ENCODE measurements around the gene NMNAT2. TPM values are rescaled to one million over a fixed set of nuclear protein-coding genes. Genes with fewer than 3 reads are reported as not detected.

Gene NMNAT2
- total RNA-seq, 5 donors from 2014 or later (not counting 1 experiment from before 2014, with no cell fraction given), result 0.16 TPM; not detected in 4

DNA sequence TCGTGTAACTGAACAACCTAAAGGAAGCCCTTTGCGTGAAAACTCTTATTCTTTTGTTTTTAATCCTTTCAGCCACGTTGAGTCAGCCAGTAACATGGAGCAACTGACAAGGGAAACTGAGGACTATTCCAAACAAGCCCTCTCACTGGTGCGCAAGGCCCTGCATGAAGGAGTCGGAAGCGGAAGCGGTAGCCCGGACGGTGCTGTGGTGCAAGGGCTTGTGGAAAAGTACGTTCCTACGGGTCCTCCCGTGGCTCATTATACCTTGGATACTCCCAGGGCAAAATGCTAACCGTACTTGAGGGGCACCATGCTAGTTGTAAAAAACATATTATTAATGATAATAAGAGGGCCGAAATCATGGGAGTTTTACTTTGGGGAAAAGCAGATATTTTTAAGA, 182.7 kb downstream of the NMNAT2 start:
- ChIA-PET CTCF (no interaction called here), POLR2A (interaction anchor here in 1 of 2 donors (0.6 kb wide), 1 partner anchor 332 kb away, joined by 3 read pairs; no protein-coding TSS in a partner anchor)
- H3K4me3 Mint-ChIP-seq, result no peak overlapping the region
- no peak overlapping the region for H3K4me3 ChIP-seq (ENCODE audit: control insufficient read depth in 1 of 2, extremely low read depth in 1 of 2, low read length in 1 of 2)
- no peaks in the 10 kb centered on the region for H3K36me3 ChIP-seq (ENCODE audit: control insufficient read depth in 2 of 2, extremely low read depth in 1 of 2, insufficient read depth in 1 of 2, low read length in 1 of 2)
- no peaks in the 10 kb centered on the region for H3K4me1 ChIP-seq (ENCODE audit: control insufficient read depth in 1 of 2, extremely low read depth in 1 of 2, insufficient read depth in 2 of 2, low read length in 2 of 2)
- ATAC-seq (replicated peaks in 1 of 4), result no peak
- 91% methylated on average over 8 of the region's 14 CpGs for WGBS (ENCODE audit: insufficient coverage)
- H3K36me3 Mint-ChIP-seq, result no peaks in the 10 kb centered on the region
- H3K27ac Mint-ChIP-seq, result no peak overlapping the region
- DNase-seq, result no peak
- no peaks in the 10 kb centered on the region for H3K9me3 Mint-ChIP-seq
- no peak overlapping the region for H3K27ac ChIP-seq (ENCODE audit: low read length)
- peaks cover 0 to 7% of the 10 kb centered on the region in 2 donors for H3K27me3 Mint-ChIP-seq
- no peaks in the 10 kb centered on the region for H3K27me3 ChIP-seq (replicated peaks in 1 of 2; ENCODE audit: control insufficient read depth in 2 of 2, extremely low read depth in 1 of 2, insufficient read depth in 2 of 2, low read length in 1 of 2)
- no peaks in the 10 kb centered on the region for H3K9me3 ChIP-seq
- H3K4me1 Mint-ChIP-seq, result no peaks in the 10 kb centered on the region

DNA sequence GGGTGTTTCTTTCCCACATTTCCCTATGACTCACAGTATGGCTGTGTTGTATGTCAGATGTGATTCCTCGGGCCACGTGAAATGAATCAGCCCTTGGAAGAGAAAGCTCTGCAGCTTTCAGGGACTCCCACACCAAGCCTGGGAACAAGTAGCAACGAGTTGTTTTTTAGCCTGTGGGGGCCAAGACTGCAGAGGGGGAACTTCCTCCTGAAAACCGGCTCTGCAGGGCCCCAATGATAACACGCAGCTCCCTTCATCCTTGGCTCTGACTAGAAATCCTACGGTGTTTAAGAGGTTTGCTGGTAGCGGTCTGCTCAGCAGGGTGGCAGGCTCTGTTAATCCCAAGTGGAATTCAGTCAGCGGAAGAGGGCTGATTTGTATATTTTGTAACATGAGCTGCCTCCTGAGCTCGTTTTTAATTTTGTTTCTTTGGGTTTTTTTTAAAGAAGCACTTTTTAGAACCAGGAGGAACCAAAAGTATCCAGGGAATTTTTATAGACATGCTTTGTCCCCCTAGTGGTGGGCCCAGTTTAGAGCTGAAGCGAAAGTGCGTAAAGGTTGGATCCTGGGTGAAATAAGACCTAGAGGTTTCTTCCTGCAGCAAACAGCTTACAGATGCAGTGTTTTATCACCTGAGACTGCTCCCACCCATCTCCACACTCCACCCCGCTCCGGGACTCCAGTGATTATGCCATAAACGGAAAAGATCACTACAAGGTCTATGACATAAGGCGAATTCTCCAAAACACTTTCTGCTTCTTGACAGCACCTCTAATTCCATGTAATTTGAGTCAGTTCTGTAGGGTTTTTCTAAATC, 183.3 kb downstream of the NMNAT2 start:
- no peaks in the 10 kb centered on the region for H3K36me3 Mint-ChIP-seq
- H3K4me1 ChIP-seq (ENCODE audit: control insufficient read depth in 1 of 2, extremely low read depth in 1 of 2, insufficient read depth in 2 of 2, low read length in 2 of 2), result no peaks in the 10 kb centered on the region
- no peak overlapping the region for H3K4me3 Mint-ChIP-seq
- no peaks in the 10 kb centered on the region for H3K36me3 ChIP-seq (ENCODE audit: control insufficient read depth in 2 of 2, extremely low read depth in 1 of 2, insufficient read depth in 1 of 2, low read length in 1 of 2)
- no peaks in the 10 kb centered on the region for H3K9me3 ChIP-seq
- H3K27ac ChIP-seq (ENCODE audit: low read length), result no peak overlapping the region
- H3K9me3 Mint-ChIP-seq, result no peaks in the 10 kb centered on the region
- H3K4me1 Mint-ChIP-seq, result no peaks in the 10 kb centered on the region
- ChIA-PET POLR2A (no interaction called here), CTCF (interaction anchor here in 1 of 2 donors (0.6 kb wide), 1 partner anchor 10 kb away, joined by 3 read pairs; no protein-coding TSS in a partner anchor)
- H3K27me3 ChIP-seq (replicated peaks in 1 of 2; ENCODE audit: control insufficient read depth in 2 of 2, extremely low read depth in 1 of 2, insufficient read depth in 2 of 2, low read length in 1 of 2), result no peaks in the 10 kb centered on the region
- no peak overlapping the region for H3K4me3 ChIP-seq (ENCODE audit: control insufficient read depth in 1 of 2, extremely low read depth in 1 of 2, low read length in 1 of 2)
- WGBS (ENCODE audit: insufficient coverage), result 57% methylated on average over 6 of the region's 15 CpGs
- no peak for DNase-seq
- H3K27ac Mint-ChIP-seq, result no peak overlapping the region
- no peak for ATAC-seq (replicated peaks in 1 of 4)
- H3K27me3 Mint-ChIP-seq, result peaks cover 0 to 7% of the 10 kb centered on the region in 2 donors

- CTCF ChIA-PET, result no interaction called here
Measured at GRCh38 chr1:183233113-183233512, 185.1 kb downstream of the NMNAT2 start.

DNA sequence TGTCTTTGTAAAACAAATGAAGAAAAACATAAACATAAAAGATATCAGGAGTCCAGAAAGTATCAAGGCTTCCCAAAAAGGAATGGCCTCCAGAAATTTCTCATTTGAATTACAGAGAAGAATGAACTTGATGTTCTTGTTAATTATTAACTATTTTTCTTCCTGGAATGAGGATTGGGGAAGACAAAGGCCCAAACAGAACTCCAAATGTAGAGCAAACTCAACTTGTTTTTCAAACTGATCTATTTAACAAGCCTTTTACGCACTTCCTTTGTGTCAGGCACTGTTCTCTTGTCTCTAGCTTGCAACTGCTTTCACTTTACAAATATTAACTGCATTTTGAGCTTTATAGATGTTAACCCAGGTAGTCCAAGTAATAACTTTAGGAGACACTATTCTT, 186.6 kb downstream of the NMNAT2 start:
- Mint-ChIP-seq H3K27ac (no peak overlapping the region), H3K4me3 (no peak overlapping the region), H3K4me1 (peaks cover 0 to 2% (median 0%) of the 10 kb centered on the region in 3 donors), H3K9me3 (no peaks in the 10 kb centered on the region), H3K27me3 (peaks cover 2 to 5% of the 10 kb centered on the region in 2 donors), H3K36me3 (no peaks in the 10 kb centered on the region)
- ATAC-seq (replicated peaks in 1 of 4), result no peak
- H3K4me1 ChIP-seq (ENCODE audit: control insufficient read depth in 1 of 2, extremely low read depth in 1 of 2, insufficient read depth in 2 of 2, low read length in 2 of 2), result no peaks in the 10 kb centered on the region
- CTCF ChIA-PET, result no interaction called here
- POLR2A ChIA-PET, result no interaction called here
- peaks cover 0 to 10% of the 10 kb centered on the region in 2 experiments for H3K27me3 ChIP-seq (replicated peaks in 1 of 2; ENCODE audit: control insufficient read depth in 2 of 2, extremely low read depth in 1 of 2, insufficient read depth in 2 of 2, low read length in 1 of 2)
- DNase-seq, result no peak
- no peaks in the 10 kb centered on the region for H3K36me3 ChIP-seq (ENCODE audit: control insufficient read depth in 2 of 2, extremely low read depth in 1 of 2, insufficient read depth in 1 of 2, low read length in 1 of 2)
- H3K4me3 ChIP-seq (ENCODE audit: control insufficient read depth in 1 of 2, extremely low read depth in 1 of 2, low read length in 1 of 2), result no peak overlapping the region
- no CpG with 5 or more reads among the region's 1 CpG for WGBS (ENCODE audit: insufficient coverage)
- no peaks in the 10 kb centered on the region for H3K9me3 ChIP-seq
- no peak overlapping the region for H3K27ac ChIP-seq (ENCODE audit: low read length)

More at GRCh38 chr1:183233113-183233512, 185.1 kb downstream of the NMNAT2 start:
- no peak overlapping the region for H3K4me3 Mint-ChIP-seq
- no peaks in the 10 kb centered on the region for H3K4me1 Mint-ChIP-seq
- no peaks in the 10 kb centered on the region for H3K36me3 Mint-ChIP-seq
- Histone ChIP-seq H3K27ac (ENCODE audit: low read length) (no peak overlapping the region), H3K4me1 (ENCODE audit: control insufficient read depth in 1 of 2, extremely low read depth in 1 of 2, insufficient read depth in 2 of 2, low read length in 2 of 2) (no peaks in the 10 kb centered on the region), H3K27me3 (replicated peaks in 1 of 2; ENCODE audit: control insufficient read depth in 2 of 2, extremely low read depth in 1 of 2, insufficient read depth in 2 of 2, low read length in 1 of 2) (peaks cover 0 to 6% of the 10 kb centered on the region in 2 experiments), H3K9me3 (no peaks in the 10 kb centered on the region), H3K4me3 (ENCODE audit: control insufficient read depth in 1 of 2, extremely low read depth in 1 of 2, low read length in 1 of 2) (no peak overlapping the region), H3K36me3 (ENCODE audit: control insufficient read depth in 2 of 2, extremely low read depth in 1 of 2, insufficient read depth in 1 of 2, low read length in 1 of 2) (no peaks in the 10 kb centered on the region)
- ATAC-seq (replicated peaks in 1 of 4) (no peak), DNase-seq (no peak)
- H3K27ac Mint-ChIP-seq, result no peak overlapping the region
- POLR2A ChIA-PET, result no interaction called here
- peaks cover 0 to 1% of the 10 kb centered on the region in 2 donors for H3K27me3 Mint-ChIP-seq
- H3K9me3 Mint-ChIP-seq, result no peaks in the 10 kb centered on the region

DNA sequence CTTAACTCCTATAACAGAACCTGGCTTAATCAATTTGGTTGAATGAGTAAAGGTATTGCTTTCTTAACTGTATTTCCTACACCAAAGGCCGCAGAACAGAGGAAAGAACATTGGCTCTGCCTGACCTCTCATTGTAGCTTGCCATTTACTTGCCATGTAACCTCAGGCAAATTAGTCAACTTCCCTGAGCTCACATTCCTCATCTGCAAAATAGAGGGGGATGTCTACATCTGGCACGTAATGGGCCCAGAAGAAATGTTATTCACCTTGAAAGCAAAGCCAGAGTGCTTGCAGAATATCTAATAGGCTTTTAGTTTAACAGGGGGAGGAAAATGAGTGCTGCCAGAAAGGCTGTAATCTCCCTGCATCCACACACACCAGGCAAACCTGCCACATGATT, 187.8 kb downstream of the NMNAT2 start:
- ATAC-seq (replicated peaks in 1 of 4) (no peak), DNase-seq (no peak)
- CTCF ChIA-PET, result interaction anchor here in 1 of 2 donors (0.5 kb wide), 1 partner anchor 30 kb away, joined by 3 read pairs; no protein-coding TSS in a partner anchor
- H3K27ac Mint-ChIP-seq, result no peak overlapping the region
- H3K27me3 Mint-ChIP-seq, result peaks cover 2 to 5% of the 10 kb centered on the region in 2 donors
- Histone ChIP-seq H3K9me3 (no peaks in the 10 kb centered on the region), H3K36me3 (ENCODE audit: control insufficient read depth in 2 of 2, extremely low read depth in 1 of 2, insufficient read depth in 1 of 2, low read length in 1 of 2) (no peaks in the 10 kb centered on the region), H3K4me1 (ENCODE audit: control insufficient read depth in 1 of 2, extremely low read depth in 1 of 2, insufficient read depth in 2 of 2, low read length in 2 of 2) (no peaks in the 10 kb centered on the region), H3K4me3 (ENCODE audit: control insufficient read depth in 1 of 2, extremely low read depth in 1 of 2, low read length in 1 of 2) (no peak overlapping the region), H3K27ac (ENCODE audit: low read length) (no peak overlapping the region), H3K27me3 (replicated peaks in 1 of 2; ENCODE audit: control insufficient read depth in 2 of 2, extremely low read depth in 1 of 2, insufficient read depth in 2 of 2, low read length in 1 of 2) (peaks cover 0 to 11% of the 10 kb centered on the region in 2 experiments)
- WGBS (ENCODE audit: insufficient coverage), result no CpG with 5 or more reads among the region's 2 CpGs
- no peaks in the 10 kb centered on the region for H3K36me3 Mint-ChIP-seq
- H3K4me1 Mint-ChIP-seq, result peaks cover 0 to 2% (median 0%) of the 10 kb centered on the region in 3 donors
- H3K9me3 Mint-ChIP-seq, result no peaks in the 10 kb centered on the region
- POLR2A ChIA-PET, result no interaction called here
- H3K4me3 Mint-ChIP-seq, result no peak overlapping the region

- ChIA-PET CTCF (interaction anchor here in 1 of 2 donors (0.5 kb wide), 1 partner anchor 284 kb away, joined by 4 read pairs; no protein-coding TSS in a partner anchor), POLR2A (no interaction called here)
- Mint-ChIP-seq H3K27ac (no peak overlapping the region), H3K9me3 (no peaks in the 10 kb centered on the region), H3K4me1 (peaks cover 0 to 2% (median 0%) of the 10 kb centered on the region in 3 donors), H3K36me3 (no peaks in the 10 kb centered on the region), H3K27me3 (peaks cover 2 to 5% of the 10 kb centered on the region in 2 donors), H3K4me3 (no peak overlapping the region)
- H3K27ac ChIP-seq (ENCODE audit: low read length), result no peak overlapping the region
- WGBS (ENCODE audit: insufficient coverage), result 92% methylated on average over 11 of the region's 13 CpGs
- H3K36me3 ChIP-seq (ENCODE audit: control insufficient read depth in 2 of 2, extremely low read depth in 1 of 2, insufficient read depth in 1 of 2, low read length in 1 of 2), result no peaks in the 10 kb centered on the region
- no peak for ATAC-seq (replicated peaks in 1 of 4)
- H3K27me3 ChIP-seq (replicated peaks in 1 of 2; ENCODE audit: control insufficient read depth in 2 of 2, extremely low read depth in 1 of 2, insufficient read depth in 2 of 2, low read length in 1 of 2), result peaks cover 0 to 14% of the 10 kb centered on the region in 2 experiments
- H3K4me1 ChIP-seq (ENCODE audit: control insufficient read depth in 1 of 2, extremely low read depth in 1 of 2, insufficient read depth in 2 of 2, low read length in 2 of 2), result no peaks in the 10 kb centered on the region
- H3K9me3 ChIP-seq, result no peaks in the 10 kb centered on the region
- no peak overlapping the region for H3K4me3 ChIP-seq (ENCODE audit: control insufficient read depth in 1 of 2, extremely low read depth in 1 of 2, low read length in 1 of 2)
- no peak for DNase-seq
Measured at GRCh38 chr1:183228347-183229220, 189.6 kb downstream of the NMNAT2 start.

Data from T-cell (primary cell).